ENCODE results near the gene SNX24.

Gene SNX24

GRCh38 chr5:122849771-122850170 lies 4.4 kb downstream of the SNX24 start:
- TF ChIP-seq GATA3 (IDR thresholded peaks at IDR 0.05; ENCODE audit: low read depth, low read length) (no peak), GATA2 (IDR thresholded peaks at IDR 0.05; ENCODE audit: low read depth, low read length) (no peak)

- peak; percentile 69 for TF ChIP-seq GATA3 (IDR thresholded peaks at IDR 0.05; ENCODE audit: low read depth, low read length)
- TF ChIP-seq GATA2 (IDR thresholded peaks at IDR 0.05; ENCODE audit: low read depth, low read length) = peak; percentile 52; the same call in 1 of the 2 replicates
These were observed 13.0 kb downstream of the SNX24 start for GRCh38 chr5:122858451-122858850.

- TF ChIP-seq GATA2 (IDR thresholded peaks at IDR 0.05; ENCODE audit: low read depth, low read length) (no peak), GATA3 (IDR thresholded peaks at IDR 0.05; ENCODE audit: low read depth, low read length) (no peak)
These were observed 17.8 kb downstream of the SNX24 start for GRCh38 chr5:122863240-122863639.

DNA sequence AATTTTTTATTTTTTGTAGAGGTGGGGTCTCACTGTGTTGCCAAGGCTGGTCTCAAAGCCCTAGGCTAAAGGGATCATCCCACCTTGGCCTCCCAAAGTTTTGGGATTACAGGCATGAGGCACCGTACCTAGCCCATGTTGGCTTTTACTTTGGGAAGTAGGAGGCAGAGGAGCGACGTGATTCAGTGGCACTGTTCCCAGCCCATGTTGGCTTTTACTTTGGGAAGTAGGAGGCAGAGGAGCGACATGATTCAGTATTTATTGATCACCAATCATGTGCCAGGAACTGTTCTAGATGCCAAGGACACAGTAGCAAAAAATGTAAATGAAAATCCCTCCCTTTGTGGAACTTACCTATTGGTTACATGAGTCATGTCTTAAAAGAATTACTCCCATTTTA lies 18.3 kb downstream of the SNX24 start:
- TF ChIP-seq GATA2 (IDR thresholded peaks at IDR 0.05; ENCODE audit: low read depth, low read length) (no peak), GATA3 (IDR thresholded peaks at IDR 0.05; ENCODE audit: low read depth, low read length) (no peak)

GRCh38 chr5:122864400-122864799 lies 19.0 kb downstream of the SNX24 start:
- TF ChIP-seq GATA2 (IDR thresholded peaks at IDR 0.05; ENCODE audit: low read depth, low read length) (no peak), GATA3 (IDR thresholded peaks at IDR 0.05; ENCODE audit: low read depth, low read length) (no peak)

DNA sequence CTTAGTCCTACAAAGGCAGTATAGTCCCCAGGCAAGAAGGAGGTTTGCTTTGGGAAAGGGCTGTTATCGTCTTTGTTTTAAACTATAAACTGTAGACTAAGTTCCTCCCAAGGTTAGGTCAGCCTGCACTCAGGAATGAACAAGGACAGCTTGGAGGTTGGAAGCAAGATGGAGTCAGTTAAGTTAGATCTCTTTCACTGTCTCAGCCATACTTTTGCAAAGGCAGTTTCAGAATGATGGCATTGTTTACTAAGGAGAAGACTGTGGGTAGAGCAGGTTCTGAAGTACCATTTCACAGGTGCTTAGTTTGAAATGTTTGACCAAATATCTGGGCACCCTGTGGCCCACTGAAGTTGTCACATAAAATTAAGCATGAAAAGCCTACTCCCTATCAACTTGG lies 19.4 kb downstream of the SNX24 start:
- no peak for TF ChIP-seq GATA2 (IDR thresholded peaks at IDR 0.05; ENCODE audit: low read depth, low read length)
- TF ChIP-seq GATA3 (IDR thresholded peaks at IDR 0.05; ENCODE audit: low read depth, low read length) = no peak

GRCh38 chr5:122870219-122870856 lies 24.9 kb downstream of the SNX24 start:
- TF ChIP-seq GATA2 (IDR thresholded peaks at IDR 0.05; ENCODE audit: low read depth, low read length) (no peak), GATA3 (IDR thresholded peaks at IDR 0.05; ENCODE audit: low read depth, low read length) (no peak)

GRCh38 chr5:122871661-122872060 lies 26.2 kb downstream of the SNX24 start:
- TF ChIP-seq GATA2 (IDR thresholded peaks at IDR 0.05; ENCODE audit: low read depth, low read length) (no peak), GATA3 (IDR thresholded peaks at IDR 0.05; ENCODE audit: low read depth, low read length) (no peak)

- TF ChIP-seq GATA3 (IDR thresholded peaks at IDR 0.05; ENCODE audit: low read depth, low read length) (no peak), GATA2 (IDR thresholded peaks at IDR 0.05; ENCODE audit: low read depth, low read length) (0 out of 2 replicates have a peak, but pooled peaks have one; percentile 8)
These were observed 28.9 kb downstream of the SNX24 start for GRCh38 chr5:122874179-122874875.

- no peak for TF ChIP-seq GATA3 (IDR thresholded peaks at IDR 0.05; ENCODE audit: low read depth, low read length)
These were observed 32.1 kb downstream of the SNX24 start for GRCh38 chr5:122877518-122877917.

DNA sequence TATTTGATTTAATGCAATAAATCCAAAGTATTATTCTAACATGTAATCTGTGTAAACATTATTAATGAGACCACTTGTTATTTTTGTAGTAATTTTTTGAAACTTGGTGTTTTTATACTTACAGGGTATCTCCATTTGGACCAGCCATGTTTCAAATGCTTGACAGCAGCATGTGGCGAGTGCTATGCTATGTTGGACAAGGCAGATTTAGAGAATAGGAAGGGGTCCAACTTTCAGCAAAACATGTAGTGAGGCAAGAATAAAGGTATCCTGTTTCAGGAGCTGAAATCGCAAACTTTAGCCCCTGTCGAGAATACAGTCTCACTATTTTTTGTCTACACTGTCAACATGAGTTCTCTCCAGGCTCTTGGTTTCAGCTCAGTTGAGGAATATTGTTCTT lies 33.7 kb downstream of the SNX24 start:
- TF ChIP-seq GATA3 (IDR thresholded peaks at IDR 0.05; ENCODE audit: low read depth, low read length) (no peak), GATA2 (IDR thresholded peaks at IDR 0.05; ENCODE audit: low read depth, low read length) (no peak)

- TF ChIP-seq GATA2 (IDR thresholded peaks at IDR 0.05; ENCODE audit: low read depth, low read length) (peak; percentile 31; the same call in 1 of the 2 replicates), GATA3 (IDR thresholded peaks at IDR 0.05; ENCODE audit: low read depth, low read length) (no peak)
These were observed 34.8 kb downstream of the SNX24 start for GRCh38 chr5:122880170-122880689.

GRCh38 chr5:122880749-122881148 lies 35.3 kb downstream of the SNX24 start:
- TF ChIP-seq GATA3 (IDR thresholded peaks at IDR 0.05; ENCODE audit: low read depth, low read length) (no peak), GATA2 (IDR thresholded peaks at IDR 0.05; ENCODE audit: low read depth, low read length) (no peak)

- TF ChIP-seq GATA2 (IDR thresholded peaks at IDR 0.05; ENCODE audit: low read depth, low read length) = no peak
- no peak for TF ChIP-seq GATA3 (IDR thresholded peaks at IDR 0.05; ENCODE audit: low read depth, low read length)
These were observed 37.4 kb downstream of the SNX24 start for GRCh38 chr5:122882831-122883230.

- no peak for TF ChIP-seq GATA2 (IDR thresholded peaks at IDR 0.05; ENCODE audit: low read depth, low read length)
- no peak for TF ChIP-seq GATA3 (IDR thresholded peaks at IDR 0.05; ENCODE audit: low read depth, low read length)
These were observed 39.7 kb downstream of the SNX24 start for GRCh38 chr5:122885045-122885517.

Measured in SH-SY5Y (cell line).